ENCODE data around the gene NPHS2.
"Not testable (repeated sequence)": the region's sequence is repeated elsewhere in the genome, so short reads cannot be mapped to it uniquely, and the experiment has no call there.

The NPHS2 gene

DNA sequence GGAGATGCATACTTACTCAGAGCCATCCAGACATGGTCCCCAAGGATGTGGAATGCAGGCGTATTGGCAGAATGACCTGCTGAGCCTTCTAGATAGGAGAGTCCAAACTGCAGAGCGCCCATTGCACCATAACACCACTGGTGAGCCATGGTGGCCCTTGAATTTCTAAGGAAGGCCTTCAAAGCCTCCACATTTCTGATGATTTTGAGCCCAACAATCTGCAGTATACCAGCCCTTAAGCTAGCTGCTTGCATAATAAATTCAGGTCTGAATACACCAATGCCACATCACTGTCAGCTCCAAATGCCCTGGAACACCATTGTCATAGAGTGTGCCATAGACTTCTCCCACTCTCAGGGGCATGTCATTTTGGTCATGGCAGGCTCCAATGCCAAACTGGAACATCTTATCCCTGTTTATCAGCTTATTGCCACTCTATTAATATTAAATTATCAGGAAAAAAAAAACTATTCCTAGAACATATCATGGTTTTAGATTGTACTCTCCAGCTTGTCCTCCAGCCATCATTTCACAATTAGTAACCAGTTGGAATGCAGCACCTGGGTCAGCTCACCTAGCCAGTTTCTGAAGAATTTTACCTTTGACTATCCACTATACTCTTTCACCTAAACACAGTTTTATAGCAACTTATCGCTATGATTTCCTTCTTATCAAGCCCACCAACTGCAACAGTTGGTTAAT lies 26.9 kb downstream of the NPHS2 start:
- Histone ChIP-seq H3K4me3 (ENCODE audit: low read depth in 1 of 5, low read length in 5 of 5) (no peak overlapping the region), H3K27me3 (ENCODE audit: control insufficient read depth in 5 of 5, insufficient read depth in 4 of 5, low read length in 5 of 5) (no peaks in the 10 kb centered on the region), H3K9ac (ENCODE audit: low read length in 5 of 5) (no peak overlapping the region), H3K36me3 (ENCODE audit: control insufficient read depth in 5 of 5, insufficient read depth in 5 of 5, low read length in 5 of 5) (no peaks in the 10 kb centered on the region), H3K27ac (ENCODE audit: low read depth, low read length) (no peak overlapping the region), H3K4me1 (ENCODE audit: control insufficient read depth in 5 of 5, insufficient read depth in 5 of 5, low read length in 5 of 5) (peaks cover 0 to 8% (median 0%) of the 10 kb centered on the region in 5 donors), H3K9me3 (ENCODE audit: control insufficient read depth in 5 of 5, low read length in 5 of 5) (no peaks in the 10 kb centered on the region)

DNA sequence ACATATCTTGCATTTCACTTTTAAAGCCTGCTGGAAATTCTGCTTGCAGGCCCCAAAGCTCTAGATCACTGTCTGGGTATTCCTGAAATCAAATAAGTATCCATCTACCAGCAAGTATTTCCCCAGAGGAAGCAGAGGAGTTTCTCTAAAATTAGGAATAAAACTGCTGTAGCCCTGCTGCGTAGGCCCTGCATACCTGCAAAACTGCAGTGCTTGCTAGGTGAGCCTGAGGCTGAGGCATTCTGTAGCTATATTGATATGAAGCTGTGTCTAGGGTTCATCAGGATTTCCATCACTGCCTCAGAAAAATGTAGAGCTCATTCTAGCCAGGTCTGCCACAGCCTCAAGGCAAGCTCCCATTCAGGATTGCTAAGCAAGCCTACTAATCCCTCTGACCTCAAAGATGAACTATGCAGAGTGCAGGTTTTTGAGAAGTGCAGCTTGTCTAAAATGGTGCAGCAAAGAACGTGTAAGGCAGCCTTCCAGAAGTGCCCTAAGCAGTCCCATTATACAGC lies 28.7 kb downstream of the NPHS2 start:
- Histone ChIP-seq H3K27ac (ENCODE audit: low read depth, low read length) (no peak overlapping the region), H3K9me3 (ENCODE audit: control insufficient read depth in 5 of 5, low read length in 5 of 5) (no peaks in the 10 kb centered on the region), H3K4me1 (ENCODE audit: control insufficient read depth in 5 of 5, insufficient read depth in 5 of 5, low read length in 5 of 5) (peaks cover 0 to 8% (median 0%) of the 10 kb centered on the region in 5 donors), H3K27me3 (ENCODE audit: control insufficient read depth in 5 of 5, insufficient read depth in 4 of 5, low read length in 5 of 5) (no peaks in the 10 kb centered on the region), H3K9ac (ENCODE audit: low read length in 5 of 5) (no peak overlapping the region), H3K4me3 (ENCODE audit: low read depth in 1 of 5, low read length in 5 of 5) (no peak overlapping the region), H3K36me3 (ENCODE audit: control insufficient read depth in 5 of 5, insufficient read depth in 5 of 5, low read length in 5 of 5) (no peaks in the 10 kb centered on the region)

DNA sequence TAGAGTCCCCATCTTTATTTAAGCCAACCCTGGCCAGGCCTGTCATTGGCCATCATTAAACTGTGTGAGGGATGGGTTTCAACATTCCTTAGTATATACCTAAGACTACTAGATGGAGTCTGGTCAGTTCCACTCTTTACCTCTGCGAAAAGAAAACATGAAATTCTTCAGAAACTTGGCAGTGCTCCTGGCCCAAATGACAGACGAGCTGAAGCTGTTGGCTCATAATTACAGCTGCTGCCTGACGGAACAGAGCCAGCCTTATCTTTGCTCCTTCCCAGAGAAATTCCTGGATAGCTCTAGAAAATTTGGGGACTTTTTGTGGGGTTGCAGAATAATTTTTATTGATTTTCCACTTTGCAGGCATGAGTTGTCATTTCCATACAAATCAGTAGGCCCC lies 30.4 kb downstream of the NPHS2 start:
- Histone ChIP-seq H3K9me3 (ENCODE audit: control insufficient read depth in 5 of 5, low read length in 5 of 5) (no peaks in the 10 kb centered on the region), H3K36me3 (ENCODE audit: control insufficient read depth in 5 of 5, insufficient read depth in 5 of 5, low read length in 5 of 5) (no peaks in the 10 kb centered on the region)

GRCh38 chr1:179541774-179542173 lies 34.0 kb downstream of the NPHS2 start:
- Histone ChIP-seq H3K9me3 (ENCODE audit: control insufficient read depth in 5 of 5, low read length in 5 of 5) (no peaks in the 10 kb centered on the region), H3K4me1 (ENCODE audit: control insufficient read depth in 5 of 5, insufficient read depth in 5 of 5, low read length in 5 of 5) (no peaks in the 10 kb centered on the region), H3K27ac (ENCODE audit: low read depth, low read length) (no peak overlapping the region), H3K9ac (ENCODE audit: low read length in 5 of 5) (no peak overlapping the region), H3K4me3 (ENCODE audit: low read depth in 1 of 5, low read length in 5 of 5) (no peak overlapping the region), H3K27me3 (ENCODE audit: control insufficient read depth in 5 of 5, insufficient read depth in 4 of 5, low read length in 5 of 5) (no peaks in the 10 kb centered on the region), H3K36me3 (ENCODE audit: control insufficient read depth in 5 of 5, insufficient read depth in 5 of 5, low read length in 5 of 5) (no peaks in the 10 kb centered on the region)

More for the DNA sequence above, 30.4 kb downstream of the NPHS2 start:
- Histone ChIP-seq H3K4me3 (ENCODE audit: low read depth in 1 of 5, low read length in 5 of 5) (no peak overlapping the region), H3K27ac (ENCODE audit: low read depth, low read length) (no peak overlapping the region), H3K27me3 (ENCODE audit: control insufficient read depth in 5 of 5, insufficient read depth in 4 of 5, low read length in 5 of 5) (no peaks in the 10 kb centered on the region), H3K9ac (ENCODE audit: low read length in 5 of 5) (no peak overlapping the region), H3K4me1 (ENCODE audit: control insufficient read depth in 5 of 5, insufficient read depth in 5 of 5, low read length in 5 of 5) (no peaks in the 10 kb centered on the region)

- Histone ChIP-seq H3K9ac (ENCODE audit: low read length in 5 of 5) (no peak overlapping the region), H3K4me3 (ENCODE audit: low read depth in 1 of 5, low read length in 5 of 5) (no peak overlapping the region), H3K27ac (ENCODE audit: low read depth, low read length) (no peak overlapping the region), H3K27me3 (ENCODE audit: control insufficient read depth in 5 of 5, insufficient read depth in 4 of 5, low read length in 5 of 5) (peaks cover 0 to 2% (median 0%) of the 10 kb centered on the region in 5 donors), H3K4me1 (ENCODE audit: control insufficient read depth in 5 of 5, insufficient read depth in 5 of 5, low read length in 5 of 5) (no peaks in the 10 kb centered on the region), H3K36me3 (ENCODE audit: control insufficient read depth in 5 of 5, insufficient read depth in 5 of 5, low read length in 5 of 5) (no peaks in the 10 kb centered on the region), H3K9me3 (ENCODE audit: control insufficient read depth in 5 of 5, low read length in 5 of 5) (no peaks in the 10 kb centered on the region)
Measured at GRCh38 chr1:179530352-179530751, 45.4 kb downstream of the NPHS2 start.

DNA sequence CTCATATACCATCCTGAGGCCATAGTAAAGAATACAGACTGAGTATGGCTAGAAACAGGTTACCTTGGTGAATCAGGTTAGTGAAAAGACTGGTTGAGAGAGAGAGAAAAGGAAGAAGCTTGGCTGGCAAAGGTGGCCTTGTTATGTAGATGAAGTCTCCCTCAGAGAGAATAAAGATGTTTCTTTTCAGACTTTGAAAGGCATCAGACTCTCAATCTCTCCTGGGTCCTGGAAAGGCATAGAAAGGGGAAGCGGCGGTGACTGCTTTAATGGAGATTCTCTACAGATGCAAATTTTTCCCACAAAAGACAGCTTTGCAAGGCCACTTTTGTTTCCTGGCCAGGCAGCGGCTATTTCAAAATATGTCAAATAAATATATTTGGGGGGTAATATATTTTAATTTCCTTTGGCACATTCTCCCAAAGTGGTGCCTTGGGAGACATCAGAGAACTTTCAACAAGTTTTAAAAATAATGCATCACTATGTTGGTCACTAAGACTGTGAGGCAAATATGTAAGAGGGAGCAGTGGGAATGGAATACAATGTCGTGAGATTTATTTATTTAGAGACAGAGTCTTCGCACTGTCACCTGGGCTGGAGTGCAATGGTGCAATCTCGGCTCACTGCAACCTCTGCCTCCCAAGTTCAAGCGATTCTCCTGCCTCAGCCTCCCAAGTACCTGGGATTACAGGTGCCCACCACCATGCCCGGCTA lies 46.1 kb downstream of the NPHS2 start:
- H3K36me3 ChIP-seq (ENCODE audit: control insufficient read depth in 5 of 5, insufficient read depth in 5 of 5, low read length in 5 of 5) = no peaks in the 10 kb centered on the region
- H3K4me1 ChIP-seq (ENCODE audit: control insufficient read depth in 5 of 5, insufficient read depth in 5 of 5, low read length in 5 of 5) = no peaks in the 10 kb centered on the region
- peaks cover 0 to 2% (median 0%) of the 10 kb centered on the region in 5 donors for H3K27me3 ChIP-seq (ENCODE audit: control insufficient read depth in 5 of 5, insufficient read depth in 4 of 5, low read length in 5 of 5)
- H3K4me3 ChIP-seq (ENCODE audit: low read depth in 1 of 5, low read length in 5 of 5) = no peak overlapping the region
- no peaks in the 10 kb centered on the region for H3K9me3 ChIP-seq (ENCODE audit: control insufficient read depth in 5 of 5, low read length in 5 of 5)
- no peak overlapping the region for H3K27ac ChIP-seq (ENCODE audit: low read depth, low read length)
- H3K9ac ChIP-seq (ENCODE audit: low read length in 5 of 5) = no peak overlapping the region

DNA sequence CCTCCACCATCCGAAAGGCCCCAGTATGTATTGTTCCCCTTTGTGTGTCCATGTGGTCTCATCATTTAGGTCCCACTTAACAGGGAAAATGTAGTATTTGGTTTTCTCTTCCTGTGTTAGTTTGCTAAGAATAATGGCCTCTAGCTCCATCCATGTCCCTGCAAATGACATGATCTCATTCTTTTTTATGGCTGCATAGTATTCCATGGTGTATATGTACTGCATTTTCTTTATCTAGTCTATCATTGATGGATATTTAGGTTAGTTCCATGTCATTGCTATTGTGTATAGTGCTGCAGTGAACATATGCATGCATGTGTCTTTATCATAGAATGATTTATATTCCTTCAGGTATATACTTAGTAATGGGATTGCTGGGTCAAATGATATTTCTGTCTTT lies 57.2 kb downstream of the NPHS2 start:
- not testable (repeated sequence) for H3K4me3 ChIP-seq (ENCODE audit: low read depth in 1 of 5, low read length in 5 of 5); H3K27me3 ChIP-seq (ENCODE audit: control insufficient read depth in 5 of 5, insufficient read depth in 4 of 5, low read length in 5 of 5); H3K9me3 ChIP-seq (ENCODE audit: control insufficient read depth in 5 of 5, low read length in 5 of 5); H3K36me3 ChIP-seq (ENCODE audit: control insufficient read depth in 5 of 5, insufficient read depth in 5 of 5, low read length in 5 of 5); H3K9ac ChIP-seq (ENCODE audit: low read length in 5 of 5); H3K27ac ChIP-seq (ENCODE audit: low read depth, low read length); H3K4me1 ChIP-seq (ENCODE audit: control insufficient read depth in 5 of 5, insufficient read depth in 5 of 5, low read length in 5 of 5)

DNA sequence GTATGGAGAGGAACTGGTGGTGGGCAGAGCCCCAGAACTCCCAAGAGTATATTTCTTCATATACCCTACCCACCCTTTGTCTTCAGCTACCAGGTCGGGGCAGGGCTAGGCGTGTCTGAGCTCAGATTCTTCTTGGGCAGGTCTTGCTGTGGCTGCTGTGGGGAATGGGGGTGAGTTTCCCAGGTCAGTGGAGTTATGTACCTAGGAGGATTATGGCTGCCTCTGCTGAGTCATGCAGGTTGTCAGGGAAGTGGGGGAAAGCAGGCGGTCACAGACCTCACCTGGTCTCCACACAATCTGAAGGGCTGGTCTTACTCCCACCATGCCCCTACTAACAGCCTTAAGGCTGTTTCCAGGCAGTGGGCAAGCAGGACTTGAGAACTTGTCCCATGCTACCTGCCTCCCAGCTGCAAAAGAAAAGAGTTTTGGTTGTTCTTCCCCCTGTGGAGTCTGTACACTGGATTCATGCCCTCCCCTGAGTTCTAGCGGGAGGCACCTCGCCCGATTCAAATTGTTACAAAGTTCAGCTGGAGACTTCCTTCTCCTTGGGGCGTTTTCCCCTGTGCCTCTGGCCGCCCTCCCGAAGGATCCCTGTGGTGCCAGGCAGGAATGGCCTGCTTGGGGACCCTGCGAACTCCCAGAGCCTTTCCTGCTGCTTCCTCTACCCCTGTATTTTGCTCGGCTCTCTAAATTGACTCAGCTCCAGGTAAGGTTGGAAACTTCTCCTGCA lies 58.6 kb downstream of the NPHS2 start:
- no peak overlapping the region for H3K27ac ChIP-seq (ENCODE audit: low read depth, low read length)
- no peaks in the 10 kb centered on the region for H3K4me1 ChIP-seq (ENCODE audit: control insufficient read depth in 5 of 5, insufficient read depth in 5 of 5, low read length in 5 of 5)
- no peak overlapping the region for H3K9ac ChIP-seq (ENCODE audit: low read length in 5 of 5)
- H3K4me3 ChIP-seq (ENCODE audit: low read depth in 1 of 5, low read length in 5 of 5) = no peak overlapping the region
- H3K27me3 ChIP-seq (ENCODE audit: control insufficient read depth in 5 of 5, insufficient read depth in 4 of 5, low read length in 5 of 5) = no peaks in the 10 kb centered on the region
- no peaks in the 10 kb centered on the region for H3K36me3 ChIP-seq (ENCODE audit: control insufficient read depth in 5 of 5, insufficient read depth in 5 of 5, low read length in 5 of 5)
- H3K9me3 ChIP-seq (ENCODE audit: control insufficient read depth in 5 of 5, low read length in 5 of 5) = peaks cover 0 to 5% (median 0%) of the 10 kb centered on the region in 5 donors

- H3K9ac ChIP-seq (ENCODE audit: low read length in 5 of 5) = no peak overlapping the region
- H3K4me1 ChIP-seq (ENCODE audit: control insufficient read depth in 5 of 5, insufficient read depth in 5 of 5, low read length in 5 of 5) = no peaks in the 10 kb centered on the region
- no peaks in the 10 kb centered on the region for H3K27me3 ChIP-seq (ENCODE audit: control insufficient read depth in 5 of 5, insufficient read depth in 4 of 5, low read length in 5 of 5)
- no peak overlapping the region for H3K4me3 ChIP-seq (ENCODE audit: low read depth in 1 of 5, low read length in 5 of 5)
- H3K9me3 ChIP-seq (ENCODE audit: control insufficient read depth in 5 of 5, low read length in 5 of 5) = peaks cover 0 to 3% (median 0%) of the 10 kb centered on the region in 5 donors
- H3K36me3 ChIP-seq (ENCODE audit: control insufficient read depth in 5 of 5, insufficient read depth in 5 of 5, low read length in 5 of 5) = no peaks in the 10 kb centered on the region
- no peak overlapping the region for H3K27ac ChIP-seq (ENCODE audit: low read depth, low read length)
Measured at GRCh38 chr1:179510038-179510437, 65.7 kb downstream of the NPHS2 start.

DNA sequence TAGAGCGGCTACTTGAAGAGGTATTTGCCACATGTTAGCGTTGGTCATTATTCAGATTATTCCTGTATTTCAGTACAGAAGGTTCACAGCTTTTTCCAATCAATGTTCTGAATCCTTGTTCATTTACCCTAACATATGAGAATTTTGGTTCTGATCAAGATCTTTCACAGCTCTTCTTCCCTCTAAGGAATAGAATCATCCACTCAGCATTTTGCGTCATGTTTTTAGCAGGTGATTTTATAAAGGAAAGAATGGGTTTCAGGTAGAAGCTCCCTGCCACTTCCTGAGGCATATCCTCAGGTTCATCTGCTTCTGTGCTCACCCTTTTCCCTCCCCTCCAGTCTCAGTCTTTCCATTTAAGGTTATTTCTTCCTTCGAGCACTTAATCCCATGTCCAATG lies 66.4 kb downstream of the NPHS2 start:
- H3K27ac ChIP-seq (ENCODE audit: low read depth, low read length) = no peak overlapping the region
- no peak overlapping the region for H3K4me3 ChIP-seq (ENCODE audit: low read depth in 1 of 5, low read length in 5 of 5)
- H3K9ac ChIP-seq (ENCODE audit: low read length in 5 of 5) = no peak overlapping the region
- no peaks in the 10 kb centered on the region for H3K36me3 ChIP-seq (ENCODE audit: control insufficient read depth in 5 of 5, insufficient read depth in 5 of 5, low read length in 5 of 5)
- no peaks in the 10 kb centered on the region for H3K4me1 ChIP-seq (ENCODE audit: control insufficient read depth in 5 of 5, insufficient read depth in 5 of 5, low read length in 5 of 5)
- no peaks in the 10 kb centered on the region for H3K27me3 ChIP-seq (ENCODE audit: control insufficient read depth in 5 of 5, insufficient read depth in 4 of 5, low read length in 5 of 5)
- peaks cover 0 to 3% (median 0%) of the 10 kb centered on the region in 5 donors for H3K9me3 ChIP-seq (ENCODE audit: control insufficient read depth in 5 of 5, low read length in 5 of 5)

Measured in subcutaneous abdominal adipose tissue (tissue), 5 donors.